MM.1S (cell line): ENCODE data around the gene EXOSC7.

Experiments used
- DNase-seq: peaks from one replicate; pipeline ENCODE4 v3.0.0-alpha.2; 2015
- H2AFZ ChIP-seq: fragments of 300-600 bp; sonication (generic); 2 replicates; pipeline ENCODE4 v1.6.0; 2016; ENCODE audit warnings: antibody characterized with exemption, low read length
- H3F3A ChIP-seq: fragments of 300-600 bp; sonication (generic); 2 replicates; pipeline ENCODE4 v1.6.1; 2016; ENCODE audit warnings: mild to moderate bottlenecking, antibody characterized with exemption, low read length, moderate library complexity, mixed read lengths; ENCODE audit not compliant: insufficient read depth
- H3K27ac ChIP-seq: fragments of 300-600 bp; sonication (generic); 2 replicates; pipeline ENCODE4 v1.5.1; 2016; ENCODE audit warnings: mild to moderate bottlenecking, low read length
- H3K27me3 ChIP-seq: fragments of 300-600 bp; sonication (generic); replicated peaks from 2 replicates; pipeline ENCODE4 v1.6.0; 2016; ENCODE audit warnings: low read length; ENCODE audit not compliant: insufficient read depth
- H3K36me3 ChIP-seq: fragments of 300-600 bp; sonication (generic); replicated peaks from 2 replicates; pipeline ENCODE4 v1.6.1; 2016; ENCODE audit warnings: mild to moderate bottlenecking, low read length, mixed read lengths; ENCODE audit not compliant: insufficient read depth
- H3K4me1 ChIP-seq: fragments of 300-600 bp; sonication (generic); 2 replicates; pipeline ENCODE4 v1.6.1; 2016; ENCODE audit warnings: low read length, mixed read lengths
- H3K4me2 ChIP-seq: fragments of 300-600 bp; sonication (generic); 2 replicates; pipeline ENCODE4 v1.6.0; 2016; ENCODE audit warnings: low read depth, low read length
- H3K4me3 ChIP-seq: fragments of 300-600 bp; sonication (generic); 2 replicates; pipeline ENCODE4 v1.5.1; 2016; ENCODE audit warnings: low read length, mixed read lengths
- H3K79me2 ChIP-seq: fragments of 300-600 bp; sonication (generic); 2 replicates; pipeline ENCODE4 v1.6.1; 2016; ENCODE audit warnings: mixed run types, low read length, mixed read lengths
- H3K9ac ChIP-seq: fragments of 300-600 bp; sonication (generic); 2 replicates; pipeline ENCODE4 v1.6.1; 2016; ENCODE audit warnings: low read length, mixed read lengths
- H3K9me2 ChIP-seq: fragments of 300-600 bp; sonication (generic); replicated peaks from 2 replicates; pipeline ENCODE4 v1.6.1; 2016; ENCODE audit warnings: mild to moderate bottlenecking, low read length, mixed read lengths; ENCODE audit not compliant: insufficient read depth
- H3K9me3 ChIP-seq: fragments of 300-600 bp; sonication (generic); replicated peaks from 2 replicates; pipeline ENCODE4 v1.6.1; 2016; ENCODE audit warnings: mild to moderate bottlenecking, low read length, mixed read lengths; ENCODE audit not compliant: insufficient read depth
- H4K20me1 ChIP-seq: fragments of 300-600 bp; sonication (generic); 2 replicates; pipeline ENCODE4 v1.6.1; 2016; ENCODE audit warnings: mild to moderate bottlenecking, low read length, moderate library complexity, mixed read lengths; ENCODE audit not compliant: insufficient read depth
- CTCF ChIP-seq: fragments of 300-600 bp; sonication (generic); IDR thresholded peaks from 2 replicates; pipeline ENCODE4 v1.5.1; 2016; ENCODE audit warnings: antibody characterized with exemption, low read length, mixed read lengths
- EZH2 ChIP-seq: fragments of 300-600 bp; sonication (generic); optimal IDR thresholded peaks from 2 replicates; pipeline ENCODE3; 2017; ENCODE audit warnings: low read depth, mild to moderate bottlenecking, antibody characterized with exemption, low read length, mixed read lengths
- EZH2phosphoT487 ChIP-seq: fragments of 300-600 bp; sonication (generic); IDR thresholded peaks from 2 replicates; pipeline ENCODE4 v1.6.1; 2018; ENCODE audit warnings: antibody characterized with exemption, low read length

Gene EXOSC7

GRCh38 chr3:44995142-44995770 is 19.2 kb downstream of the EXOSC7 start:
- Histone ChIP-seq H3K79me2 (peaks cover 21% of the 10 kb centered on the region; the same call in 1 of the 2 replicates), H3K4me2 (no peak overlapping the region), H3K4me3 (no peak overlapping the region), H3K27ac (no peak overlapping the region), H3K27me3 (no peaks in the 10 kb centered on the region), H3F3A (no peaks in the 10 kb centered on the region), H4K20me1 (no peaks in the 10 kb centered on the region), H3K9me3 (no peaks in the 10 kb centered on the region), H2AFZ (no peak overlapping the region), H3K9ac (no peak overlapping the region), H3K9me2 (no peaks in the 10 kb centered on the region), H3K4me1 (no peaks in the 10 kb centered on the region; the same call in 1 of the 2 replicates), H3K36me3 (peaks cover 11% of the 10 kb centered on the region)
- no peak for DNase-seq
- TF ChIP-seq EZH2, result no peak

- peaks cover 7% of the 10 kb centered on the region for H3K4me1 ChIP-seq
- peaks cover 11% of the 10 kb centered on the region for H3K36me3 ChIP-seq
- no peaks in the 10 kb centered on the region for H4K20me1 ChIP-seq
- TF ChIP-seq CTCF (no peak), EZH2phosphoT487 (no peak), EZH2 (no peak)
- no peak for DNase-seq
- no peaks in the 10 kb centered on the region for H3K27me3 ChIP-seq
- no peak overlapping the region for H3K4me2 ChIP-seq
- peaks cover 20% of the 10 kb centered on the region; the same call in 1 of the 2 replicates for H3K79me2 ChIP-seq
- no peaks in the 10 kb centered on the region for H3F3A ChIP-seq
- H3K9me3 ChIP-seq, result no peaks in the 10 kb centered on the region
- H2AFZ ChIP-seq, result no peak overlapping the region
- no peak overlapping the region for H3K4me3 ChIP-seq
- H3K9me2 ChIP-seq, result no peaks in the 10 kb centered on the region
- H3K27ac ChIP-seq, result no peak overlapping the region
- H3K9ac ChIP-seq, result no peak overlapping the region
These were observed 20.5 kb downstream of the EXOSC7 start for GRCh38 chr3:44996556-44996969.

GRCh38 chr3:44999782-45000181 is 23.7 kb downstream of the EXOSC7 start:
- Histone ChIP-seq H3K4me3 (no peak overlapping the region), H3K27ac (no peak overlapping the region), H3K9me3 (no peaks in the 10 kb centered on the region), H3K27me3 (no peaks in the 10 kb centered on the region), H3K9me2 (no peaks in the 10 kb centered on the region), H3K36me3 (peaks cover 11% of the 10 kb centered on the region), H3F3A (peaks cover 11% of the 10 kb centered on the region), H3K79me2 (peaks cover 15% of the 10 kb centered on the region; the same call in 1 of the 2 replicates), H3K9ac (no peak overlapping the region), H3K4me1 (peaks cover 30% of the 10 kb centered on the region), H4K20me1 (no peaks in the 10 kb centered on the region), H2AFZ (no peak overlapping the region), H3K4me2 (no peak overlapping the region)
- no peak for DNase-seq
- TF ChIP-seq EZH2phosphoT487 (no peak), EZH2 (no peak), CTCF (no peak)

GRCh38 chr3:45000823-45001222 is 24.8 kb downstream of the EXOSC7 start:
- no peaks in the 10 kb centered on the region for H3K9me2 ChIP-seq
- H3K9ac ChIP-seq, result no peak overlapping the region
- H2AFZ ChIP-seq, result no peak overlapping the region
- peaks cover 12% of the 10 kb centered on the region; the same call in 1 of the 2 replicates for H3K79me2 ChIP-seq
- no peak for TF ChIP-seq EZH2
- H3K9me3 ChIP-seq, result no peaks in the 10 kb centered on the region
- no peak overlapping the region for H3K4me2 ChIP-seq
- no peaks in the 10 kb centered on the region for H4K20me1 ChIP-seq
- peaks cover 11% of the 10 kb centered on the region for H3K36me3 ChIP-seq
- peaks cover 34% of the 10 kb centered on the region for H3K4me1 ChIP-seq
- 0 out of 2 replicates have a peak overlapping the region, but pooled peaks have one; percentile 24 for H3K27ac ChIP-seq
- H3K27me3 ChIP-seq, result no peaks in the 10 kb centered on the region
- peak; percentile 46 for DNase-seq
- H3K4me3 ChIP-seq, result no peak overlapping the region
- H3F3A ChIP-seq, result peaks cover 11% of the 10 kb centered on the region
